Measurements from ENCODE around the gene EPHB3. TPM values are rescaled to one million over a fixed set of nuclear protein-coding genes. Genes with fewer than 3 reads are reported as not detected.

The EPHB3 gene
- polyA plus RNA-seq, 2 of the 4 experiments (the other 2 are of a cell fraction) = 0.36 to 0.50 TPM

DNA sequence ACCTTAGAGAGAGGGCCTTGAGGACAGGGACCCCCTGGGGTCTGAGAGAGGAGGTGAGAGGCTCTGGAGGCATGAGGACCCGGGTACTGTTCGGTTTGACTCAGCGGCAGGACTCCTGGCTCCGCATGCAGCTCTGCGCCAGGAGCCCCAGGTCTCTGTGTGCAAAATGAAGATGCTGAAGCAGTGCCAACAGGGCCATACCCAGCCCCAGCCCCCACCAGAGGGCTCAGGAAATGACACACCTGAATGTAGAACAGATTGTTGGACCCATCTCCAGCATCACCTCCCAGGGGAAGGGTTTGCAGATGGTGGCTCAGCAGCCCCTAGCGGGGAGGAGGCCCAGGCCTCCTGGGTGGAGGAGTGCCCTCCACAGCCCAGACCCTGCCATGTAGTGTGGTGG lies 30.2 kb downstream of the EPHB3 start:
- ATAC-seq (no peak), DNase-seq (ENCODE audit: low read depth in 1 of 2, low spot score in 1 of 2) (no peak), FAIRE-seq (no peak)
- Histone ChIP-seq H3K4me2 (no peak overlapping the region), H3K4me1 (no peaks in the 10 kb centered on the region), H3K27ac (no peak overlapping the region), H3K9me3 (no peaks in the 10 kb centered on the region), H3K4me3 (no peak overlapping the region)
- CTCF ChIA-PET = interaction anchor here (1.3 to 1.7 kb wide), 2 partner anchors 15 to 30 kb away, joined by 4 to 10 read pairs; partner anchors contain the start of gene EPHB3
- TF ChIP-seq PHF8 (IDR thresholded peaks at IDR 0.05; ENCODE audit: borderline replicate concordance, low read depth) (no peak), CEBPB (IDR thresholded peaks at IDR 0.05) (no peak), NPAS2 (CRISPR knock-in tag; IDR thresholded peaks at IDR 0.05; ENCODE audit: borderline replicate concordance) (no peak), RCOR1 (IDR thresholded peaks at IDR 0.05; ENCODE audit: low read depth, low read length) (no peak), ESRRA (IDR thresholded peaks at IDR 0.05; ENCODE audit: borderline replicate concordance, low read length) (no peak), RNF2 (IDR thresholded peaks at IDR 0.05; ENCODE audit: borderline replicate concordance, low read depth) (no peak), PBX3 (IDR thresholded peaks at IDR 0.05) (no peak), SMC3 (IDR thresholded peaks at IDR 0.05) (no peak), MAZ (IDR thresholded peaks at IDR 0.05; ENCODE audit: borderline replicate concordance, low read depth, low read length) (no peak), KDM1A (IDR thresholded peaks at IDR 0.05; ENCODE audit: low read depth) (no peak), EP300 (IDR thresholded peaks at IDR 0.05) (no peak), HOXB5 (CRISPR knock-in tag; IDR thresholded peaks at IDR 0.05) (no peak)
- TF ChIP-seq, protein P1, sequence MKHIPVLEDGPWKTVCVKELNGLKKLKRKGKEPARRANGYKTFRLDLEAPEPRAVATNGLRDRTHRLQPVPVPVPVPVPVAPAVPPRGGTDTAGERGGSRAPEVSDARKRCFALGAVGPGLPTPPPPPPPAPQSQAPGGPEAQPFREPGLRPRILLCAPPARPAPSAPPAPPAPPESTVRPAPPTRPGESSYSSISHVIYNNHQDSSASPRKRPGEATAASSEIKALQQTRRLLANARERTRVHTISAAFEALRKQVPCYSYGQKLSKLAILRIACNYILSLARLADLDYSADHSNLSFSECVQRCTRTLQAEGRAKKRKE (CRISPR knock-in tag; IDR thresholded peaks at IDR 0.05; ENCODE audit: low read depth) = no peak
- POLR2A ChIA-PET = no interaction called here
- WGBS (ENCODE audit: missing lambda C conversion rate) = 43% methylated on average over 2 of the region's 6 CpGs

- H3K4me1 ChIP-seq = no peaks in the 10 kb centered on the region
- DNase-seq (ENCODE audit: low read depth in 1 of 2, low spot score in 1 of 2) = no peak
- H3K4me3 ChIP-seq = no peak overlapping the region
- H3K27ac ChIP-seq = no peak overlapping the region
- WGBS (ENCODE audit: missing lambda C conversion rate) = 87% methylated on average over 11 of the region's 17 CpGs
- ATAC-seq = peak in 1 of 2 experiments; percentile 29; a peak in 2 of 6 replicates
- CTCF ChIA-PET = interaction anchor here (1.7 kb wide), 1 partner anchor 31 kb away, joined by 10 read pairs; the partner anchor contains the start of gene EPHB3
- no peak overlapping the region for H3K4me2 ChIP-seq
- no peak for FAIRE-seq
- POLR2A ChIA-PET = no interaction called here
- H3K9me3 ChIP-seq = no peaks in the 10 kb centered on the region
- TF ChIP-seq CHD4 (IDR thresholded peaks at IDR 0.05; ENCODE audit: borderline replicate concordance) = no peak
Observed at GRCh38 chr3:184592371-184593219, 31.0 kb downstream of the EPHB3 start.

DNA sequence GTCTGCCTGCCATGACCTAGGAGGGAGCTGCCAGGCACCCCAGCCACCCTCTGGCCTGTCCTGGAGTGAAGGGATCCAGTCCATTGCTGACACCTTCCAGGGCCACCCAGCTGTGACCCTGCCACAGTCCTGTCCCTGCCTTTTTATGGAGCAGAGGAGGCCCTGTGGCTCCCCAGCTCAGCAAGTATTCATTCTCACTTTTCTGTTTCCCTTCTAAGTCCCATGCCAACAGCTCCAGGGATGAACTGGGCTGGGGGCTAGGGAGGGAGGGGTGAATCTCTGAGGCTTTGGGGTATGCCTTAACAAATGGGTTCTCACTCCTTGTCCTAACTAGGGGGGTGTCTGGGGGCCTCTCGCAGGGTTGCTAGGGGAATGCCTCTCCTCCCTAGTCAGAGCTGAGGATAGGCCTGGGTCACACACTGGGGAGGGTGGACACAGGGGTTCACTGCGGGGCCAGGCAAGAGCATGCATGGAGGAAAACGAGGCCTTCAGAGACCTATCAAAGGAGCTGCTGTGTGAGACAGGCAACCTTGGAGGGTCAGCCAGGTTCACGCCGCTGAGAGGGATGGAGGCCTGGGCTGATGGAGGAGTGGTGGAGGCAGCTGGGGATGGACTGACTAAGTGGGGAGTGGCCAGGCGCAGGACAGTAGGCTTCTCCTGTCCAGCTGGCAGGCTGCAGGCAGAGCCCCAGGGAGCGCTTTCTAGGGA lies 31.8 kb downstream of the EPHB3 start:
- TF ChIP-seq ZSCAN20 (CRISPR knock-in tag; IDR thresholded peaks at IDR 0.05) (no peak), FOSL2 (IDR thresholded peaks at IDR 0.05) (no peak), FOSL2 (CRISPR knock-in tag; IDR thresholded peaks at IDR 0.05) (no peak), HOXB5 (CRISPR knock-in tag; IDR thresholded peaks at IDR 0.05) (no peak), EP300 (IDR thresholded peaks at IDR 0.05) (no peak), HEYL (CRISPR knock-in tag; IDR thresholded peaks at IDR 0.05) (no peak), POLR2A (IDR thresholded peaks at IDR 0.05; ENCODE audit: low read length) (no peak), PHF8 (IDR thresholded peaks at IDR 0.05; ENCODE audit: borderline replicate concordance, low read depth) (no peak), NFE2L2 (conservative IDR thresholded peaks at IDR 0.05; ENCODE audit: low read length) (no peak), CEBPB (IDR thresholded peaks at IDR 0.05) (no peak), PBX3 (IDR thresholded peaks at IDR 0.05) (no peak), HOXB13 (CRISPR knock-in tag; IDR thresholded peaks at IDR 0.05; ENCODE audit: low read depth) (no peak), JUN (IDR thresholded peaks at IDR 0.05) (no peak), ELK1 (IDR thresholded peaks at IDR 0.05; ENCODE audit: low read depth, low read length) (no peak)

More for the DNA sequence above, 31.8 kb downstream of the EPHB3 start:
- Histone ChIP-seq H3K4me2 (no peak overlapping the region), H3K4me3 (no peak overlapping the region), H3K27ac (no peak overlapping the region), H3K9me3 (no peaks in the 10 kb centered on the region), H3K4me1 (no peaks in the 10 kb centered on the region)
- 76% methylated on average over 4 of the region's 7 CpGs for WGBS (ENCODE audit: missing lambda C conversion rate)
- DNase-seq (ENCODE audit: low read depth in 1 of 2, low spot score in 1 of 2) (no peak), FAIRE-seq (no peak), ATAC-seq (peak in 1 of 2 experiments; percentile 56; a peak in 3 of 6 replicates)
- ChIA-PET POLR2A (no interaction called here), CTCF (interaction anchor here (0.5 to 1.7 kb wide), 2 partner anchors 32 to 218 kb away, joined by 3 to 10 read pairs; partner anchors contain the start of genes EPHB3 and VPS8)
